ENCODE measurements around the gene RNU4-1. TPM values are rescaled to one million over a fixed set of nuclear protein-coding genes. Genes with fewer than 3 reads are reported as not detected.

Gene RNU4-1
- polyA plus RNA-seq, 1 donor (not counting 4 experiments of a cell fraction or from before 2014, with no cell fraction given) = under 0.01 TPM

- peaks cover 80% of the 10 kb centered on the region for H3K79me2 ChIP-seq (ENCODE audit: control insufficient read depth, insufficient read depth, low read length)
- TF ChIP-seq EZH2 (IDR thresholded peaks at IDR 0.05; ENCODE audit: low read length) (no peak), CTCF (optimal IDR thresholded peaks at IDR 0.05 in 1 of 3, IDR thresholded peaks at IDR 0.05 in 1 of 3, conservative IDR thresholded peaks at IDR 0.05 in 1 of 3; ENCODE audit: extremely low read depth in 1 of 3, insufficient read depth in 2 of 3, low read length in 3 of 3) (no peak)
- peak overlapping the region; percentile 92 for H3K27ac ChIP-seq (ENCODE audit: control insufficient read depth, insufficient read depth, low read length)
- H4K20me1 ChIP-seq (ENCODE audit: control insufficient read depth, extremely low read depth, insufficient read depth, low read length) = peaks cover 8% of the 10 kb centered on the region
- no peaks in the 10 kb centered on the region for H3K27me3 ChIP-seq (ENCODE audit: control insufficient read depth, extremely low read depth, insufficient read depth, low read length)
- peaks cover 12% of the 10 kb centered on the region for H3K9me1 ChIP-seq (ENCODE audit: control insufficient read depth, extremely low read depth, insufficient read depth, low read length)
- no peaks in the 10 kb centered on the region for H3K9me3 ChIP-seq (ENCODE audit: control insufficient read depth, low read depth, low read length)
- dilution Hi-C loops (cut with MboI; ENCODE audit: extremely low pct_ligation_motif_present, low sequenced_read_pairs) = no loop called here
- H3K4me1 ChIP-seq (ENCODE audit: control insufficient read depth, extremely low read depth, insufficient read depth, low read length) = peaks cover 62% of the 10 kb centered on the region
- peaks cover 16 to 47% of the 10 kb centered on the region in 2 experiments for H3K36me3 ChIP-seq (ENCODE audit: control insufficient read depth in 2 of 2, extremely low read depth in 1 of 2, insufficient read depth in 2 of 2, low read length in 2 of 2)
- peak overlapping the region; percentile 99 for H3K4me2 ChIP-seq (ENCODE audit: control insufficient read depth, extremely low read depth, insufficient read depth, low read depth, low read length)
- FAIRE-seq (peak; percentile 99), DNase-seq (ENCODE audit: low read depth, low spot score) (peak; percentile 96)
- H2AFZ ChIP-seq (ENCODE audit: control insufficient read depth, low read length) = no peak overlapping the region
- peak overlapping the region; percentile 95 for H3K9ac ChIP-seq (ENCODE audit: control insufficient read depth, extremely low read depth, insufficient read depth, low read length)
- H3K4me3 ChIP-seq (ENCODE audit: control insufficient read depth in 2 of 3, extremely low read depth in 1 of 3, insufficient read depth in 2 of 3, low read depth in 1 of 3, low read length in 3 of 3) = peak overlapping the region; percentile 75 to 96 (median 94)
Measured at GRCh38 chr12:120261951-120262851, 30.8 kb downstream of the RNU4-1 start.

GRCh38 chr12:120260607-120261006 lies 32.4 kb downstream of the RNU4-1 start:
- H3K4me1 ChIP-seq (ENCODE audit: control insufficient read depth, extremely low read depth, insufficient read depth, low read length) = peaks cover 68% of the 10 kb centered on the region
- dilution Hi-C loops (cut with MboI; ENCODE audit: extremely low pct_ligation_motif_present, low sequenced_read_pairs) = no loop called here
- H3K4me2 ChIP-seq (ENCODE audit: control insufficient read depth, extremely low read depth, insufficient read depth, low read depth, low read length) = peak overlapping the region; percentile 99
- H4K20me1 ChIP-seq (ENCODE audit: control insufficient read depth, extremely low read depth, insufficient read depth, low read length) = peaks cover 11% of the 10 kb centered on the region
- no peak for TF ChIP-seq EZH2 (IDR thresholded peaks at IDR 0.05; ENCODE audit: low read length)
- no peak for TF ChIP-seq CTCF (optimal IDR thresholded peaks at IDR 0.05 in 1 of 3, IDR thresholded peaks at IDR 0.05 in 1 of 3, conservative IDR thresholded peaks at IDR 0.05 in 1 of 3; ENCODE audit: extremely low read depth in 1 of 3, insufficient read depth in 2 of 3, low read length in 3 of 3)
- H3K9ac ChIP-seq (ENCODE audit: control insufficient read depth, extremely low read depth, insufficient read depth, low read length) = no peak overlapping the region
- H3K4me3 ChIP-seq (ENCODE audit: control insufficient read depth in 2 of 3, extremely low read depth in 1 of 3, insufficient read depth in 2 of 3, low read depth in 1 of 3, low read length in 3 of 3) = no peak overlapping the region
- no peak overlapping the region for H3K27ac ChIP-seq (ENCODE audit: control insufficient read depth, insufficient read depth, low read length)
- peaks cover 95% of the 10 kb centered on the region for H3K79me2 ChIP-seq (ENCODE audit: control insufficient read depth, insufficient read depth, low read length)
- no peaks in the 10 kb centered on the region for H3K9me3 ChIP-seq (ENCODE audit: control insufficient read depth, low read depth, low read length)
- no peaks in the 10 kb centered on the region for H3K27me3 ChIP-seq (ENCODE audit: control insufficient read depth, extremely low read depth, insufficient read depth, low read length)
- no peak for DNase-seq (ENCODE audit: low read depth, low spot score)
- no peak overlapping the region for H2AFZ ChIP-seq (ENCODE audit: control insufficient read depth, low read length)
- peaks cover 12% of the 10 kb centered on the region for H3K9me1 ChIP-seq (ENCODE audit: control insufficient read depth, extremely low read depth, insufficient read depth, low read length)
- H3K36me3 ChIP-seq (ENCODE audit: control insufficient read depth in 2 of 2, extremely low read depth in 1 of 2, insufficient read depth in 2 of 2, low read length in 2 of 2) = peaks cover 20 to 55% of the 10 kb centered on the region in 2 experiments
- no peak for FAIRE-seq

Data from keratinocyte (primary cell).